ENCODE results near the gene PPP5C.

PPP5C gene

GRCh38 chr19:46328079-46328478 lies 18.8 kb upstream of the PPP5C start:
- no peaks in the 10 kb centered on the region for H3K36me3 ChIP-seq (ENCODE audit: control insufficient read depth, insufficient read depth, low read length)
- H3K4me1 ChIP-seq (ENCODE audit: control insufficient read depth, insufficient read depth, low read length, poor library complexity, severe bottlenecking): no peaks in the 10 kb centered on the region

GRCh38 chr19:46330319-46330918 lies 16.5 kb upstream of the PPP5C start:
- no peaks in the 10 kb centered on the region for H3K36me3 ChIP-seq (ENCODE audit: control insufficient read depth, insufficient read depth, low read length)
- no peak overlapping the region for H3K4me3 ChIP-seq (ENCODE audit: insufficient read depth, low read depth, low read length, poor library complexity, severe bottlenecking)
- H3K27me3 ChIP-seq (replicated peaks; ENCODE audit: control insufficient read depth, insufficient read depth, low read length, poor library complexity, severe bottlenecking): no peaks in the 10 kb centered on the region
- peaks cover 27% of the 10 kb centered on the region for H3K9me3 ChIP-seq (ENCODE audit: control insufficient read depth, low read length)
- H3K4me1 ChIP-seq (ENCODE audit: control insufficient read depth, insufficient read depth, low read length, poor library complexity, severe bottlenecking): no peaks in the 10 kb centered on the region
- no peak overlapping the region for H3K27ac ChIP-seq (ENCODE audit: insufficient read depth, low read length, poor library complexity, severe bottlenecking)
- no peak for DNase-seq

More at GRCh38 chr19:46328079-46328478, 18.8 kb upstream of the PPP5C start:
- no peak for DNase-seq
- no peak overlapping the region for H3K27ac ChIP-seq (ENCODE audit: insufficient read depth, low read length, poor library complexity, severe bottlenecking)
- peaks cover 27% of the 10 kb centered on the region for H3K9me3 ChIP-seq (ENCODE audit: control insufficient read depth, low read length)
- H3K4me3 ChIP-seq (ENCODE audit: insufficient read depth, low read depth, low read length, poor library complexity, severe bottlenecking): no peak overlapping the region
- no peaks in the 10 kb centered on the region for H3K27me3 ChIP-seq (replicated peaks; ENCODE audit: control insufficient read depth, insufficient read depth, low read length, poor library complexity, severe bottlenecking)

DNA sequence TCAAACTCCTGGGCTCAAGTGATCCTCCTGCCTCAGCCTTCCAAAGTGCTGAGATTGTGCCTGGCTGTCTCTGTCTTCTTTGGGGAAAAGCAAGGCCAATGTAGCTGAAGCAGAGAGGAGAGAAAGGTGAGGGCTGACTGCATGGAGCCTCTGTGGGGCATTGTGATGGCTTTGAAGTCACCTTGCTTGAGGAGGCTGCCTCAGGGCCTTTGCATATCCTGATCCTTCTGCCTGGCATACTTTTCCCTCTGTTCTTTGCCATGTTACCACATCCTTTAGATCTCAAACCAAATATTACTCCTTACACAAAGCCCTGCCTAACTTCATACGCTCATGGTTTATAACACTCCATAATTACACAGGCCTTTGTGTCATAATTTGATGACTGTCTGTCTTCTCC lies 9.4 kb upstream of the PPP5C start:
- Histone ChIP-seq H3K27ac (ENCODE audit: insufficient read depth, low read length, poor library complexity, severe bottlenecking) (no peak overlapping the region), H3K27me3 (replicated peaks; ENCODE audit: control insufficient read depth, insufficient read depth, low read length, poor library complexity, severe bottlenecking) (no peaks in the 10 kb centered on the region)

DNA sequence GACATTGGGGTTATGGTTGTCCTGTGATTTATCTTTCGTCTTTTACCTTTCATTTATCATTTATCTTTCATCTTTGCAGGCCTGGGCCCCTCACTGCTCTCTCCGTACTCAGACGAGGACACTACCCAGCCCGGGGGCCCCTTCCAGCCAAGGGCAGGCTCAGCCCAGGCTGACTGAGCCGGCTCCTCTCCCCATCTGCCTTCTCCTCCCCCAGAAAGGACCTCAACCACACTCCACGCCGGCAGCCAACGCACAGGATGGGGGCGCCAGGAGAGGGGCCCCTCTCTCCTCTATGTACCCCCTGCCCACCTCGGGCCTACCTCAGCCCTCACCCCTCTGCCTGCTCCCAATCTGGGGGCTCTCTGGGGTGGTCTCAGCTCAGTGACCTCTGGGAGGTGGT lies 7.4 kb upstream of the PPP5C start:
- H3K36me3 ChIP-seq (ENCODE audit: control insufficient read depth, insufficient read depth, low read length): no peaks in the 10 kb centered on the region
- DNase-seq: no peak
- H3K27ac ChIP-seq (ENCODE audit: insufficient read depth, low read length, poor library complexity, severe bottlenecking): no peak overlapping the region
- no peaks in the 10 kb centered on the region for H3K27me3 ChIP-seq (replicated peaks; ENCODE audit: control insufficient read depth, insufficient read depth, low read length, poor library complexity, severe bottlenecking)
- H3K4me1 ChIP-seq (ENCODE audit: control insufficient read depth, insufficient read depth, low read length, poor library complexity, severe bottlenecking): no peaks in the 10 kb centered on the region
- H3K9me3 ChIP-seq (ENCODE audit: control insufficient read depth, low read length): no peaks in the 10 kb centered on the region
- no peak overlapping the region for H3K4me3 ChIP-seq (ENCODE audit: insufficient read depth, low read depth, low read length, poor library complexity, severe bottlenecking)

More for the DNA sequence above, 9.4 kb upstream of the PPP5C start:
- DNase-seq: no peak
- Histone ChIP-seq H3K36me3 (ENCODE audit: control insufficient read depth, insufficient read depth, low read length) (no peaks in the 10 kb centered on the region), H3K4me3 (ENCODE audit: insufficient read depth, low read depth, low read length, poor library complexity, severe bottlenecking) (no peak overlapping the region), H3K9me3 (ENCODE audit: control insufficient read depth, low read length) (no peaks in the 10 kb centered on the region), H3K4me1 (ENCODE audit: control insufficient read depth, insufficient read depth, low read length, poor library complexity, severe bottlenecking) (no peaks in the 10 kb centered on the region)

GRCh38 chr19:46340051-46340659 lies 6.7 kb upstream of the PPP5C start:
- Histone ChIP-seq H3K4me1 (ENCODE audit: control insufficient read depth, insufficient read depth, low read length, poor library complexity, severe bottlenecking) (no peaks in the 10 kb centered on the region), H3K36me3 (ENCODE audit: control insufficient read depth, insufficient read depth, low read length) (no peaks in the 10 kb centered on the region), H3K9me3 (ENCODE audit: control insufficient read depth, low read length) (no peaks in the 10 kb centered on the region), H3K27me3 (replicated peaks; ENCODE audit: control insufficient read depth, insufficient read depth, low read length, poor library complexity, severe bottlenecking) (no peaks in the 10 kb centered on the region), H3K27ac (ENCODE audit: insufficient read depth, low read length, poor library complexity, severe bottlenecking) (no peak overlapping the region), H3K4me3 (ENCODE audit: insufficient read depth, low read depth, low read length, poor library complexity, severe bottlenecking) (no peak overlapping the region)
- no peak for DNase-seq

- no peak for DNase-seq
- no peaks in the 10 kb centered on the region for H3K36me3 ChIP-seq (ENCODE audit: control insufficient read depth, insufficient read depth, low read length)
- no peaks in the 10 kb centered on the region for H3K27me3 ChIP-seq (replicated peaks; ENCODE audit: control insufficient read depth, insufficient read depth, low read length, poor library complexity, severe bottlenecking)
- peaks cover 3% of the 10 kb centered on the region for H3K4me1 ChIP-seq (ENCODE audit: control insufficient read depth, insufficient read depth, low read length, poor library complexity, severe bottlenecking)
- H3K4me3 ChIP-seq (ENCODE audit: insufficient read depth, low read depth, low read length, poor library complexity, severe bottlenecking): no peak overlapping the region
- H3K9me3 ChIP-seq (ENCODE audit: control insufficient read depth, low read length): no peaks in the 10 kb centered on the region
- no peak overlapping the region for H3K27ac ChIP-seq (ENCODE audit: insufficient read depth, low read length, poor library complexity, severe bottlenecking)
These were observed 5.0 kb upstream of the PPP5C start for GRCh38 chr19:46341937-46342336.

GRCh38 chr19:46344363-46344762 lies 2.5 kb upstream of the PPP5C start:
- Histone ChIP-seq H3K27ac (ENCODE audit: insufficient read depth, low read length, poor library complexity, severe bottlenecking) (no peak overlapping the region), H3K4me1 (ENCODE audit: control insufficient read depth, insufficient read depth, low read length, poor library complexity, severe bottlenecking) (peaks cover 11% of the 10 kb centered on the region), H3K27me3 (replicated peaks; ENCODE audit: control insufficient read depth, insufficient read depth, low read length, poor library complexity, severe bottlenecking) (no peaks in the 10 kb centered on the region), H3K9me3 (ENCODE audit: control insufficient read depth, low read length) (no peaks in the 10 kb centered on the region), H3K36me3 (ENCODE audit: control insufficient read depth, insufficient read depth, low read length) (no peaks in the 10 kb centered on the region), H3K4me3 (ENCODE audit: insufficient read depth, low read depth, low read length, poor library complexity, severe bottlenecking) (no peak overlapping the region)
- no peak for DNase-seq

- no peaks in the 10 kb centered on the region for H3K9me3 ChIP-seq (ENCODE audit: control insufficient read depth, low read length)
- no peaks in the 10 kb centered on the region for H3K36me3 ChIP-seq (ENCODE audit: control insufficient read depth, insufficient read depth, low read length)
- peaks cover 19% of the 10 kb centered on the region for H3K4me1 ChIP-seq (ENCODE audit: control insufficient read depth, insufficient read depth, low read length, poor library complexity, severe bottlenecking)
- H3K27ac ChIP-seq (ENCODE audit: insufficient read depth, low read length, poor library complexity, severe bottlenecking): no peak overlapping the region
- DNase-seq: no peak
- no peaks in the 10 kb centered on the region for H3K27me3 ChIP-seq (replicated peaks; ENCODE audit: control insufficient read depth, insufficient read depth, low read length, poor library complexity, severe bottlenecking)
- no peak overlapping the region for H3K4me3 ChIP-seq (ENCODE audit: insufficient read depth, low read depth, low read length, poor library complexity, severe bottlenecking)
These were observed 1.7 kb upstream of the PPP5C start for GRCh38 chr19:46345157-46345556.

- H3K27ac ChIP-seq (ENCODE audit: insufficient read depth, low read length, poor library complexity, severe bottlenecking): peak overlapping the region; percentile 71
- no peaks in the 10 kb centered on the region for H3K36me3 ChIP-seq (ENCODE audit: control insufficient read depth, insufficient read depth, low read length)
- no peak for DNase-seq
- no peaks in the 10 kb centered on the region for H3K9me3 ChIP-seq (ENCODE audit: control insufficient read depth, low read length)
- peak overlapping the region; percentile 85 for H3K4me3 ChIP-seq (ENCODE audit: insufficient read depth, low read depth, low read length, poor library complexity, severe bottlenecking)
- peaks cover 38% of the 10 kb centered on the region for H3K4me1 ChIP-seq (ENCODE audit: control insufficient read depth, insufficient read depth, low read length, poor library complexity, severe bottlenecking)
- H3K27me3 ChIP-seq (replicated peaks; ENCODE audit: control insufficient read depth, insufficient read depth, low read length, poor library complexity, severe bottlenecking): no peaks in the 10 kb centered on the region
These were observed 641 bp downstream of the PPP5C start for GRCh38 chr19:46347572-46347883.

GRCh38 chr19:46347985-46348384 lies 1.1 kb downstream of the PPP5C start:
- H3K4me3 ChIP-seq (ENCODE audit: insufficient read depth, low read depth, low read length, poor library complexity, severe bottlenecking): no peak overlapping the region
- H3K27ac ChIP-seq (ENCODE audit: insufficient read depth, low read length, poor library complexity, severe bottlenecking): no peak overlapping the region
- no peaks in the 10 kb centered on the region for H3K27me3 ChIP-seq (replicated peaks; ENCODE audit: control insufficient read depth, insufficient read depth, low read length, poor library complexity, severe bottlenecking)
- no peaks in the 10 kb centered on the region for H3K36me3 ChIP-seq (ENCODE audit: control insufficient read depth, insufficient read depth, low read length)
- H3K4me1 ChIP-seq (ENCODE audit: control insufficient read depth, insufficient read depth, low read length, poor library complexity, severe bottlenecking): peaks cover 38% of the 10 kb centered on the region
- no peaks in the 10 kb centered on the region for H3K9me3 ChIP-seq (ENCODE audit: control insufficient read depth, low read length)
- no peak for DNase-seq
